Urothelium cell line (cell line): ENCODE measurements around the gene NPFFR1.
"Not testable (repeated sequence)": the region's sequence is repeated elsewhere in the genome, so short reads cannot be mapped to it uniquely, and the experiment has no call there.

Experiments
- DNase-seq: peaks from one replicate; pipeline ENCODE4 v3.0.0; 2011; ENCODE audit warnings: low spot score, mixed read lengths
- FAIRE-seq: peaks from 2 replicates; lab custom pipeline; 2011; peaks lifted over from hg19 to GRCh38; lab: Jason Lieb, UNC

Gene NPFFR1

DNA sequence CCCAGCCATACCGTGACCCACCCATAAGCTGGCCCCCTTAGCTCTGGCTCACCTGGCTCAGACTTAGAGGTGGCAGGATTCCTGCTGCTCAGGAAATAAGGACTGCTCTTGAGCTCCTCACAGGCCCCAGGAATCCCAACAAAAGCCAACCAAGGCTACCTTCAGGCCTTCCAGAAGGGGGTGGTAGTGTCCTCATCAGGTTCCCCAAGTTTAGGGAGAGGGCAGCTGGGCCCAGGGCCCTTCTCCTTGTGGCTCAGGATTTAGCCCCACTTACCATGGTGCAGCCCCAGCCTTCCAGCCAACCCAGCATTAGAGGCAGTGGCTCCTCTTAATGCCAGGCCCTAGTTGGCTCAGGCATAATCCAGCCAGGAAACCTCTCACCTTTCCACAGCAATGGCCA lies 23.5 kb downstream of the NPFFR1 start:
- FAIRE-seq (no peak), DNase-seq (no peak)

DNA sequence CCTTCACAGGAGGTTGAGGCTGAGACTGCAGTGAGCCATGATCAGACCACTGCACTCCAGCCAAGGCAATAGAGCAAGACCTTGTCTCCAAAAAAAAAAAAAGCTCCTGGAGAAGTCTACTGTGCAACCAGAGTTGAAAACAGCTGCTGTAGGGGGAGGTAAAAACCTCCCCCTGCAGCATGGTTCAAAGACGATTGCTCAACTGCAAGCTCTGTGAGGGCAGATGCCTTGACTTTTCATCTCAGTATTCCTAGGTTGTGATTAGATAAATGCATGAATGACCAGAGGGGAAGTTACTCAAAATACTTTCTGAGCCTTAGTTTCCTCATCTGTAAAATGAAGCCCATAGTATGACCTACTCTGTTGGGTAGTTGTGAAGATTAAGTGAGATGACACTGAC lies 25.6 kb downstream of the NPFFR1 start:
- FAIRE-seq (no peak), DNase-seq (no peak)

DNA sequence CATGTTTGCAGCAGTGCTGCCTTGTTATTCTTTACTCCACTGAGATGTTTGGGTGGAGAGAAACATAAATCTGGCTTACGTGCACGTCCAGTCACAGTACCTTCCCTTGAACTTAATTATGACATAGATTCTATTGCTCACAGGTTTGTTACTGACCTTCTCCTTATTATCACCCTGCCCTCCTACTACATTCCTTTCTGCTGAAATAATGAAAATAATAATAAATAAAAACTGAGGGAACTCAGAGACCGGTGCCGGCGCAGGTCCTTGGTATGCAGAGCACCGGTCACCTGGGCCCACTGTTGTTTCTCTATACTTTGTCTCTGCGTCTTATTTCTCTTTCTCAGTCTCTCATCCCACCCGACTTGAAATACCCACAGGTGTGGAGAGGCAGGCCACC lies 26.0 kb downstream of the NPFFR1 start:
- DNase-seq, FAIRE-seq: not testable (repeated sequence)

DNA sequence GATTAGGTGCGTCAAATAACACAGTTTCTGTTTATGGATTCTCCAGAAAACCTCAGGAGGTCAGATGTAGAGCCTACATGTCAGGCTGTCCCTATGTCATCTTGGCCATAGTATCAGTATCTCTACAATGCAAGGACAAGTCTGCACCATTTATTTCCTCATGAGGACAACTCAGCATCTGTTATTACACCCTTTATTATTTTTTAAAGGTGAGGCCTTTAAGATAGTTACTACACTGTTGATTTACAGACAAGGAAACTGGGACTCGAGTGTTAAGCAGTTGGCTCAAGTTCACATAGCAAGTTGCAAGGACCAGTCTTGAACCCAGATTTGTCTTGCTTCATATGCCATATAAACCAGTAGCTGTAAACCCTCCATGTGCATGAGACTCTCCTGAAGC lies 27.3 kb downstream of the NPFFR1 start:
- no peak for DNase-seq
- FAIRE-seq: no peak

- FAIRE-seq (peak; percentile 86), DNase-seq (peak; percentile 94)
These were observed 28.2 kb downstream of the NPFFR1 start for GRCh38 chr10:70255329-70256299.

GRCh38 chr10:70254778-70255328 lies 29.0 kb downstream of the NPFFR1 start:
- FAIRE-seq (no peak), DNase-seq (no peak)

- DNase-seq: no peak
- peak; percentile 9 for FAIRE-seq
These were observed 29.7 kb downstream of the NPFFR1 start for GRCh38 chr10:70253878-70254765.

DNA sequence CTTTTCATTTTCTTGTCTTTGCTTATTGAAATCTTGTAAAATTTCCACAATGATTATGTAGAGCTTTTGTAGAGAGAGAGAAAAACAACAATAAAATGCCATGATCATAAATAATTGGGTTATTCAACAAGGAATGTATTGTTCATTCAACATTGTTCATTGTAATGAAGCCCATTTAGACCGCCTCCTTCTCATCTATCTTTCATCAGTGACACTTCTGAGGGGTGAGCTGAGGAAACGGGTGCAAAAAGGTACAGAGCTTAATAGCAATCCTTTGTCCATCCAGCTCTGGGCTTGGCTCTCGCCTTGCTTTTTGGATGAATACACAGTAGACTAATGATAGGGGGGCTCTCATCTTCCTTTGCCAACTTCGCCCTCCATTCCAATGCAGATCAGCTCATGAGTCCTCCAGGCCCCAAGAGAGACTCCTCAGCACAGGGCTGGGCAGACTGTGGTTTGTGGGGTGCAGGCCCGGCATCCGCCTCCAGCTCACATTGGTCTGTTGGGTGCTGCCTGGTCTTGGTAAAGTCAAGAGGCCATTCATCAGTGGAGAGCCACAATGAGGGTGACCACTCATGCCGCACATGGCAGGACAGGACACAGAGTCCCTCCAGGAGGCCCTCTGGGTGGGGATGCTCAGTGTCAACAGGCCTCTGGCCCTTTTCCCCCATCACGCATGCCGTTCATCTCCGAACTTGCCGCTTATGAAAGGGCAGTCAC lies 32.7 kb downstream of the NPFFR1 start:
- FAIRE-seq: peak; percentile 48

DNA sequence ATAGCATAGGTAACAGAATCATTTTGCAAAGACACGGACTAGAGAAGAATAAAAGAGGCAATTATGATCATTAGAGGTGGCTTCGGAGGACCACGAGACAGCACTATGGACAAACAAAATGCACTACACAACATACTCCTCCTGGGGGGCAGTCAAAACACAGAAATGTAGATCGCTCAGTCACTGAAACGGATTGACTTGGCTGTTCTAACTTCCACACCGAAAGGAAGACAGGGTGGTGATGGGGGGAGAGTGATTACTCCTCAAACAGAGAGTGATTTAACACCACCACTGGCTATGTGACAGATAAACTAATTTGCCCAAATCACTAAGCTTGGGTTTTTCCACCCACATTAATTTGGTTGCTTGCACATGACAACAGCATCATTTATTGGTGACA lies 36.4 kb downstream of the NPFFR1 start:
- peak; percentile 73 for FAIRE-seq
- no peak for DNase-seq

More for the DNA sequence above, 32.7 kb downstream of the NPFFR1 start:
- DNase-seq: no peak

GRCh38 chr10:70241081-70241480 lies 42.7 kb downstream of the NPFFR1 start:
- DNase-seq (no peak), FAIRE-seq (no peak)

- FAIRE-seq, DNase-seq: not testable (repeated sequence)
These were observed 43.8 kb downstream of the NPFFR1 start for GRCh38 chr10:70239986-70240385.

- DNase-seq, FAIRE-seq: not testable (repeated sequence)
These were observed 44.5 kb downstream of the NPFFR1 start for GRCh38 chr10:70239077-70239976.

DNA sequence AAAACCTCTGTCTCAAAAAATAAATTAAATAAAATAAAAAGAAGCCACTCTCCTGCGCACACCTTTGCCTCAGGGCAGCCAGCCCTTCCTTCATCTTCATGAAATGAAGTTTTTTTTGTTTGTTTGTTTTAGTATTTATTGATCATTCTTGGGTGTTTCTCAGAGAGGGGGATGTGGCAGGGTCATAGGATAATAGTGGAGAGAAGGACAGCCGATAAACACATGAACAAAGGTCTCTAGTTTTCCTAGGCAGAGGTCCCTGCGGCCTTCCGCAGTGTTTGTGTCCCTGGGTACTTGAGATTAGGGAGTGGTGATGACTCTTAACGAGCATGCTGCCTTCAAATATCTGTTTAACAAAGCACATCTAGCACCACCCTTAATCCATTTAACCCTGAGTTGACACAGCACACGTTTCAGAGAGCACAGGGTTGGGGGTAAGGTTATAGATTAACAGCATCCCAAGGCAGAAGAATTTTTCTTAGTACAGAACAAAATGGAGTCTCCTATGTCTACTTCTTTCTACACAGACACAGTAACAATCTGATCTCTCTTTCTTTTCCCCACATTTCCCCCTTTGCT lies 45.8 kb downstream of the NPFFR1 start:
- not testable (repeated sequence) for FAIRE-seq, DNase-seq

DNA sequence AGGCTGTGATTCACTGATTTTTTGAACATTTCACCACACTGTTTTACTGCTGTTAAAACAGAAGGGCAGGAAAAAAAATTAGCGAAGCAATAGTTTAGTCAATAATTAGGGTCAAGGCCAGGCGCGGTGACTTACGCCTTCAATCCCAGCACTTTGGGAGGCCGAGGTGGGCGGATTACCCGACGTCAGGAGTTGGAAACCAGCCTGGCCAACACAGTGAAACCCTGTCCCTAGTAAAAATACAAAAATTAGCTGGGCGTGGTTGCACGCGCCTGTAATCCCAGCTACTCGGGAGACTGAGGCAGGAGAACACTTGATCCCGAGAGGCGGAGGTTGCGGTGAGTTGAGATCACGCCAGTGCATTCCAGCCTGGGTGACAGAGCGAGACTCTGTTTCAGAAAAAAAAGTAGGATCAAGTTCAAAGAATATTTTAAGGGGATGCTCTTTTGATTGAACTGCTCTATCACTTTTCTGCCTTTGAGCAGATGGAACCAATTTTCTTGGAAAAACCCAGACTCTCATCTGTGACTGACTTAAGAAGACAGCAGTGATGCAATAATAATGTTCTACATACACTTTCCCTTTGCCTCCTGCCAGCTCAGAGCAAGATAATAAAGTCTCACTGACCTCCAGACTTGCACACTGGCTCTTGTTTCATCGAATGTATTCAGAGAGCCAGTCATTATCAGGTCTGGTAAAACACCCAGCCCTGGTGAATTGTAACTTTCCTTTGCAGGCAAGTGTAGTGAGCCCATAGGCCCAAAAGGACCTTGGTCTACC lies 48.9 kb downstream of the NPFFR1 start:
- DNase-seq (no peak), FAIRE-seq (no peak)

DNA sequence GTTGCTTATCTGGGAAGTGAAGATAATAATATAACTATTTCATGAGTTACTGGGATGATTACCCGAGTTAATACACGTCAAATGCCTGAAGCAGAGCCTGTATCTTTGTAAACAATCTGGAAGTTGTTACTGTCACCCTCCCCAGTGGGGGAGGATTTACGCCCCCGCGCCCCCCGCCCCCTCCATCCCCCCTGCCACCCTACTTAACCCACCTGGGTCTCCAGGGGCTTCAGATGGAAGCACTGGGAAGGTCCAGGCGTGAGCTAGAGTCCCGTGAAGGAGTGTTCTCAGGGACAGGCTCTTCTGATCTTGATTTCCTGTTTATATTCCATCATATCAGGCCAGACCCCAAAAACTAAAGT lies 49.9 kb downstream of the NPFFR1 start:
- no peak for FAIRE-seq
- no peak for DNase-seq

DNA sequence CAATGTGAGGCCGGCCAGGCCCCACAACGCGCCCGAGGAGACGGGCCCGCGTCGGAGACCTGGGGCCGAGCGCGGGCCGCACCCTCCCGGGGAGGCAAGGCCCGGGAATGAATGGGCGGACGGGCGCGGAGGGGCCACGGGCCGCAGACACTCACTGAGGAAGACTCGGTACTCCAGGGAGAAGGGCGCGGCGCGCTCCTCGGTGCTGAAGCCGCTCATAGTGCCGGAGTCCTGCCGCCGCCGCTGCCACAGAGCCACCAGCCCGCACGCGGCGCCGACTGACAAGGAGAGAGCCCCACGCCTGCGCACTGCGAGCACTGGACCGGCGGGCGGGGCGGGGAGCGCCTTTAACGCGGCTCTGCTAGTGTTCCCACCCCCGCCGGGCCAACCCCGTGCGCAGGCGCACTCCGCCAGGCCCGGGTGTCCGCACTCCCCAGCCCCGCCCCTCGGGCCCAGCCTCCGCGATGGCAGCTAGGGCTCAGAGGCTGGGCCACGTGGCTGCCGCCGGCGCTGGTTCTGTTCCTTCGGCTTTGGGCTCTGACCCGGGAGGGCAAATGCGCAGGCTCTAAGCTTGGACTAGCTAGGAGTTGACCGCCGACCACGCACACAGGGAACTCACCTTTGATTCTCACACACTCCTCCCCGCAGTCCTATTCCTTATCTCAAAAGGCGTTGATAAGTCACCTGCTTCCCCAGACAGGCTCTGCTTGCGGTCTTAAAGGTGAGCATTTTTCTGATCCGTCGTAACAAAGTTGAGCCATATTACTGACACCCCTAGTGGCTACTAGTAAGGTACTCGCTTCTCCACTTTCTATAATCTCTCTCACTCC lies 50.5 kb downstream of the NPFFR1 start, which contains the start of gene PPA1:
Gene PPA1 (minus strand): TSS at position 321 of the 830 bp plus-strand sequence. CDS start 102 bp downstream, at position 219.
- peak; percentile 89 for FAIRE-seq

DNA sequence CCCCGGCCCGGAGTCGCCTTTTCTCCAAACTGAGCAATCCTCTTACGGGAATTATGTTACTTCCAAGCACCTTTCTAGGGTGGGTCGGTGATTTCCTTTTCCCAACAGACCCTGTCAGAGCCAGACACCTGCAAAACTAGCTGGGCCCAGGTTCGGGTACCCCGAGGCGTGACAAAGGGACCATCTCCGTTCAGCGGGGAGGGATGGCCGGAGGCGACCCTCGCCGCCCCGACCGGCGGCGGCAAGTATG lies 51.0 kb downstream of the NPFFR1 start:
- FAIRE-seq (no peak), DNase-seq (no peak)

More for the DNA sequence above, 50.5 kb downstream of the NPFFR1 start, which contains the start of gene PPA1:
- peak; percentile 100 for DNase-seq
